ENCODE results near the gene CD320.
"Not testable (repeated sequence)": the region's sequence is repeated elsewhere in the genome, so short reads cannot be mapped to it uniquely, and the experiment has no call there.

CD320 gene

DNA sequence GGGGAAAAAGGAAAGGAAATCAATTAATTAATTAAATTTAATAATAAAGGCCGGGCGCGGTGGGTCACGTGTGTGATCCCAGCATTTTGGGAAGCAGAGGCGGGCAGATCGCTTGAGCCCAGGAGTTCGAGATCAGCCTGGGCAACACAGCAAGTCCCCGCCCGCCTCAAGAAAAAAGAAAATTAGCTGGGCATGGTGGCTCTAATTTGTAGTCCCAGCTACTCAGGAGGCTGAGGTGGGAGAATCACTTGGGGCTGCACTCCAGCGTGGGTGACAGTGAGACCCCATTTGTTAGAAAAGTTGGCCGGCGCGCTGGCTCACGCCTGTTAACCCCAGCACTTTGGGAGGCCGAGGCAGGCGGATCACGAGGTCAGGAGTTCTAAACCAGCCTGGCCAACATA, 733 bp upstream of the CD320 start:
- Histone ChIP-seq H3K9ac (peak overlapping the region; percentile 93), H3K36me3 (peaks cover 75% of the 10 kb centered on the region), H3K9me3 (no peaks in the 10 kb centered on the region), H3K4me3 (peak overlapping the region; percentile 82), H3K4me2 (peak overlapping the region; percentile 93), H3K27ac (no peak overlapping the region), H3K27me3 (no peaks in the 10 kb centered on the region), H4K20me1 (peaks cover 33% of the 10 kb centered on the region), H3K4me1 (peaks cover 49% of the 10 kb centered on the region)
- TF ChIP-seq Cebpa-rat (IDR thresholded peaks at IDR 0.05), result no peak

- H3K4me2 ChIP-seq, result peak overlapping the region; percentile 93
- peaks cover 75% of the 10 kb centered on the region for H3K36me3 ChIP-seq
- peak overlapping the region; percentile 93 for H3K9ac ChIP-seq
- no peaks in the 10 kb centered on the region for H3K27me3 ChIP-seq
- H4K20me1 ChIP-seq, result peaks cover 45% of the 10 kb centered on the region
- peak overlapping the region; percentile 96 for H3K27ac ChIP-seq
- TF ChIP-seq Cebpa-rat (IDR thresholded peaks at IDR 0.05), result no peak
- H3K4me1 ChIP-seq, result peaks cover 61% of the 10 kb centered on the region
- H3K9me3 ChIP-seq, result no peaks in the 10 kb centered on the region
- peak overlapping the region; percentile 82 for H3K4me3 ChIP-seq
These were observed 676 bp downstream of the CD320 start for GRCh38 chr19:8307400-8307964.

GRCh38 chr19:8306235-8307054, 1.7 kb downstream of the CD320 start:
- H4K20me1 ChIP-seq, result peaks cover 52% of the 10 kb centered on the region
- peak overlapping the region; percentile 93 for H3K9ac ChIP-seq
- peak overlapping the region; percentile 93 for H3K4me2 ChIP-seq
- H3K36me3 ChIP-seq, result peaks cover 75% of the 10 kb centered on the region
- H3K27ac ChIP-seq, result peak overlapping the region; percentile 96
- H3K9me3 ChIP-seq, result no peaks in the 10 kb centered on the region
- no peaks in the 10 kb centered on the region for H3K27me3 ChIP-seq
- peak overlapping the region; percentile 82 for H3K4me3 ChIP-seq
- H3K4me1 ChIP-seq, result peaks cover 65% of the 10 kb centered on the region
- no peak for TF ChIP-seq Cebpa-rat (IDR thresholded peaks at IDR 0.05)

DNA sequence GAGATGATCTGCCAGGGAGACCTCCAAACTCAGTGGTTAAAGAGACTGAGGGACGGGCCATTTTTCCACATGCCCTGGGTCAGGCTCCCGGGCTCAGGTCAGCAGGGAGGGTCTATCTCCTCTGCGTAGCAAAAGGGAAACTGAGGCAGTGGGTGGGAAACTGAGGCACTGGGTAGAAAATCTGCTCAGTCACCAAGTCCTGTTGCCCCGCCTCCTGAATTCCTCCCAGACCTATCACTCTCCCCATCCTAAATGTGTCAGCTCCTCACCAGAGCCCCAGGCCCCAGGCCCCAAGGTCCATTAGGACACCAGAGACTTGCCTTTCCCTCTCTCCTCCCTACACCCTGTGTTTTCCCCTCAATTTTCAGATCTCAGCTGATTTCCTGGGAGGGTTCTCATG, 2.4 kb downstream of the CD320 start:
- no peak overlapping the region for H3K4me3 ChIP-seq
- no peaks in the 10 kb centered on the region for H3K27me3 ChIP-seq
- peak overlapping the region; percentile 8; the same call in 1 of the 2 replicates for H3K9ac ChIP-seq
- peak overlapping the region; percentile 96; the same call in 1 of the 2 replicates for H3K27ac ChIP-seq
- H3K36me3 ChIP-seq, result peaks cover 69% of the 10 kb centered on the region
- H3K4me1 ChIP-seq, result peaks cover 65% of the 10 kb centered on the region
- peaks cover 52% of the 10 kb centered on the region for H4K20me1 ChIP-seq
- no peak for TF ChIP-seq Cebpa-rat (IDR thresholded peaks at IDR 0.05)
- H3K9me3 ChIP-seq, result no peaks in the 10 kb centered on the region
- peak overlapping the region; percentile 93 for H3K4me2 ChIP-seq

DNA sequence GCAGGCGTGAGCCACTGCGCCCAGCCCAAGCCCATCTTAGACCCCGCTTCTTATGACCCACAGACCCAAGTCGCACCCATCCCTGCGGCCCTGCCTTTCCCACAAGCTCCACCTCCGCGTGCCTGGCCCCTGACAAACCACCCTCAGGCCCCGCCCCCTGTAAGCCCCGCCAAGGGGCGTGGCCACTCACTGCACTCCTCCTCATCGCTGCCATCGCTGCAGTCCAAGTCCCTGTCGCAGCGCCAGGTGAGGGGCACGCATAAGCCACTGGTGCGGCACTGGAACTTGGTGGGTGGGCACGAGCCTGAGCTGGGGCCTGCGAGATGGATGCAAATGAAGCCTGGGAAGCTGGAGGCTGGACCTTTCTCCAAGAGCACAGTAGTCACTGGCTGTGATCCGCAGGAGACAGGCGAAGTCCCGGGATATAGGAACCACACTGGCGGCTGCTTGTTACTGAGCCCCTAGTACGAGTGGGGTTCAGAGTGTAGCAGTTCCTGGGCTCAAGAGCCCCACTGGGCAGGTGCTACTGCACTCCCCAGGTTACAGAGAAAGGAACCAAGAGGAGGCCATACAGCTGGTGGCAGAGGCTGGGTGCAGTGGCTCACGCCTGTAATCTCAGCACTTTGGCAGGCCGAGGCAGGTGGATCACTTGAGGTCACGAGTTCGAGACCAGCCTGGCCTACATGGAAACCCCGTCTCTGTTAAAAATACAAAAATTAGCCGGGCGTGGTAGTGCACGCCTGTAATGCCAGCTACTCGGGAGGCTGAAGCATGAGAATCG, 3.1 kb downstream of the CD320 start:
- Histone ChIP-seq H3K4me2 (peak overlapping the region; percentile 93), H3K9me3 (no peaks in the 10 kb centered on the region), H3K4me3 (no peak overlapping the region), H3K27me3 (no peaks in the 10 kb centered on the region), H3K4me1 (peaks cover 65% of the 10 kb centered on the region), H4K20me1 (peaks cover 52% of the 10 kb centered on the region), H3K9ac (0 out of 2 replicates have a peak overlapping the region, but pooled peaks have one; percentile 41), H3K27ac (peak overlapping the region; percentile 46; the same call in 1 of the 2 replicates), H3K36me3 (peaks cover 61% of the 10 kb centered on the region)
- no peak for TF ChIP-seq Cebpa-rat (IDR thresholded peaks at IDR 0.05)

DNA sequence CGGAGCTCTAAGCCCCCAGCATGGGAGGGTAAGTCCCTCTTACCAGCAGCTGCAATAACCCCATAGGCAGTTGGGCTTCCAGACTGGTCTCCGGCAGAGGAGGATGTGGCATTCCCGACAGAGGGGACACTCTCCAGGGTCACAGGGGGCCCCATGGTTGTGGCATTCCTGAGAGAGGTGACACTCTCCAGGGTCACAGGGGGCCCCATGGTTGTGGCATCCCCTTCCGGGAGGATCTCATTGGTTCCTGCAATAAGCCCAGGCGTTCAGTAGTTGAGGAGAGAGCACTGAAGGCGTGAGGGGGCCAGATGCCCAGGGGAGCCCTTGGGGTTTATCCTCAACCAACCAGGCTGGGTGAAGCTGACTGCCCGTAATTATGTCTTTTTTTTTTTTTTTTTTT, 5.4 kb downstream of the CD320 start:
- Histone ChIP-seq H3K27ac (0 out of 2 replicates have a peak overlapping the region, but pooled peaks have one; percentile 23), H3K4me2 (no peak overlapping the region)
- no peak for TF ChIP-seq Cebpa-rat (IDR thresholded peaks at IDR 0.05)

DNA sequence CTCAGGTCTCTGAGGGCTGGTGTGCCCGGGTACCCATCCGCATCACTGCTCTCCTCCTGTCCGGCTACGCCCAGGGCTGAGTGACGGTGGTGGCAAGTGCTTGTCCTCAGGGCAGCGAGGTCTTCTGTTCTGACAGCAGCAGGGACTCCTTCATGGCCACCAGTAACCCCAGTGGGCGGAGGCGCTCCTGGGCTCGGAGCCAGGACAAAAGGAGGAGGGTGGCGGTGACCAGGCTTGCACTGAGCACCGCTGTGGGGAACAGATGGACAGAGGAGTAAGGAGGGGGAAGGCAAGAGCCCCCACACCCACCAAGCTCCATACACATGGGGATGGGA, 5.8 kb downstream of the CD320 start:
- Histone ChIP-seq H3K4me2 (no peak overlapping the region), H4K20me1 (peaks cover 52% of the 10 kb centered on the region), H3K4me1 (peaks cover 50% of the 10 kb centered on the region), H3K9me3 (no peaks in the 10 kb centered on the region), H3K36me3 (peaks cover 51% of the 10 kb centered on the region), H3K27ac (peak overlapping the region; percentile 23; the same call in 1 of the 2 replicates), H3K4me3 (no peak overlapping the region), H3K9ac (no peak overlapping the region), H3K27me3 (no peaks in the 10 kb centered on the region)
- TF ChIP-seq Cebpa-rat (IDR thresholded peaks at IDR 0.05), result no peak

More for the DNA sequence above, 5.4 kb downstream of the CD320 start:
- H3K9me3 ChIP-seq, result no peaks in the 10 kb centered on the region
- H3K4me1 ChIP-seq, result peaks cover 51% of the 10 kb centered on the region
- no peaks in the 10 kb centered on the region for H3K27me3 ChIP-seq
- H4K20me1 ChIP-seq, result peaks cover 52% of the 10 kb centered on the region
- no peak overlapping the region for H3K4me3 ChIP-seq
- H3K9ac ChIP-seq, result no peak overlapping the region
- H3K36me3 ChIP-seq, result peaks cover 51% of the 10 kb centered on the region

DNA sequence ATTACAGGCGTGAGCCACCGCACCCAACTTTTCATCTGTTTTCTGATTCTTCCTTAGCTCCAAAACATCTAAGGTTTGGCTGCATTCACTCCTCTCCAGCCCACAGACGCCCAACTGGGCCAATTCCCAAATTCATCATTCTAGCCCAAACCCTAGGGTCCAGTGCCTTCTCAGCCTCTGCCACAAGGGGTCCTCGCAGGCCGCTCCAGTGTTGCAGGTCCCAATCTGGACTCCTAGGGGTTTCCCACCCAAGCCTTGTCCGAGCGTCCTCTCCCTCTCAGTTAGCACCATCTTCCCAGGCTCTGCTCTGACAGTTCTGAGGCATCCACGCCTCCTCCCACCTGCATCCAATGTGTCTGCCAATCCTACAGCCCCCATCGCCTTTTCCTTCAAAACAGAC, 16.8 kb downstream of the CD320 start:
- H3K4me1 ChIP-seq, H3K36me3 ChIP-seq, H3K27me3 ChIP-seq, H3K4me2 ChIP-seq, H3K4me3 ChIP-seq, H3K9me3 ChIP-seq, H3K9ac ChIP-seq, H4K20me1 ChIP-seq, H3K27ac ChIP-seq: not testable (repeated sequence)

GRCh38 chr19:8276508-8276907, 31.6 kb downstream of the CD320 start:
- not testable (repeated sequence) for H3K27ac ChIP-seq, H3K9me3 ChIP-seq, H4K20me1 ChIP-seq, H3K4me1 ChIP-seq, H3K27me3 ChIP-seq, H3K9ac ChIP-seq, H3K36me3 ChIP-seq, H3K4me3 ChIP-seq, H3K4me2 ChIP-seq

DNA sequence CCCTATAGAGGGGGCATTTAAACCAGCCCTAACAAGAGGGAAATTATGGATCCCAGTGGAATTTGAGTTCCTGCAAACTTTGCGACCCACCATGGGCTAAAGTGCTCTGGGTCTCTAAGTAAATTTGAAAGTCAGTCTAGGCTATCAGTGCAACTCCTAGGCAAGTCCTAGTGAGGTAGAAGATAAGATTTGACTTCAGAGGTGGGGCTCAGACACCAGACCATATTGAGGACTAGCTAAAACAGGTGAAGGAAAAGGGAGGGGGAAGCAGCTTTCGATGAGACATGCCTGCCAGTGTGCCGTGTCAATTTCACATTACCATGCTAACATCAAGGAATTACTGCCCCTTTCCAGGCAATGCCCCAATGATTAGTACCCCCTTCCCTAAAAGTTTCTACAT, 38.4 kb downstream of the CD320 start:
- Histone ChIP-seq H3K36me3 (no peaks in the 10 kb centered on the region), H3K4me2 (peak overlapping the region; percentile 85), H3K4me3 (0 out of 2 replicates have a peak overlapping the region, but pooled peaks have one; percentile 52), H3K27me3 (no peaks in the 10 kb centered on the region), H3K27ac (peak overlapping the region; percentile 87), H3K4me1 (peaks cover 42% of the 10 kb centered on the region), H3K9me3 (no peaks in the 10 kb centered on the region), H3K9ac (0 out of 2 replicates have a peak overlapping the region, but pooled peaks have one; percentile 80), H4K20me1 (no peaks in the 10 kb centered on the region)
- no peak for TF ChIP-seq Cebpa-rat (IDR thresholded peaks at IDR 0.05)
